H4 (cell line): Measurements from ENCODE around the gene FAM120B. TPM values are rescaled to one million over a fixed set of nuclear protein-coding genes. Genes with fewer than 3 reads are reported as not detected.

Experiments
- DNase-seq: peaks from one replicate; pipeline ENCODE4 v3.0.0-alpha.2; 2015; ENCODE audit warnings: low spot score
- total RNA-seq: library from RNA; depleted of rRNA; stranded (reverse); fragments of >200 nt; shearing (Covaris generic); gene quantifications from 2 replicates; pipeline ENCODE4 v1.2.3, GENCODE V29; 2014

FAM120B gene
- total RNA-seq, 1 experiment from 2014 or later: 4.8 TPM

DNA sequence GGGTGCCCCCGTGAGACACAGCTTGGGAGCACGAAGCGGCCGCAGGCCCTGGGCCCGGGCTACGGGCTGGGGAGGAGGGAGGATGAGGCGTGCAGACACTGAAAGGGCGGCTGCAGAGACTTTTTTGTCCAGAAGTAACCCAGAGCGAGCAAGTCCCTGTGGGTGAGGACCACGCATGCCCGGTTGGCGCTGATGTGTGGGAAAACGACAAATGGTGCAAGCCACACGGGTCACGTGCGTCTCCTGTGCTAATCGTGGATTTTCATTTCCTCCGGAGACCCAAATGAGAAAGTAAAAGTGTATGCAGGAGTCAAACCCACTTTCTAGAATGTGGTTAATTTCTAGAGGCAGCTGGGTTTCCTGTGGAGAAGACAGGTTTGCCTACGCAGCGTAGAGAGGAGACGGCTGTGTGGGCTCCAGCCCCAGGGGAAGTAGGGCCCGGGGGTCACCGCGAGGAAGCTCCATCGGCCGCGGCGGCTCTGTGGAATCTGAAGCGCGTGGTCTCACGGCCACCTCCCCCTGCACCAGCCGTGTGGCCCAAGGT is 34.7 kb upstream of the FAM120B start:
- DNase-seq: no peak

DNA sequence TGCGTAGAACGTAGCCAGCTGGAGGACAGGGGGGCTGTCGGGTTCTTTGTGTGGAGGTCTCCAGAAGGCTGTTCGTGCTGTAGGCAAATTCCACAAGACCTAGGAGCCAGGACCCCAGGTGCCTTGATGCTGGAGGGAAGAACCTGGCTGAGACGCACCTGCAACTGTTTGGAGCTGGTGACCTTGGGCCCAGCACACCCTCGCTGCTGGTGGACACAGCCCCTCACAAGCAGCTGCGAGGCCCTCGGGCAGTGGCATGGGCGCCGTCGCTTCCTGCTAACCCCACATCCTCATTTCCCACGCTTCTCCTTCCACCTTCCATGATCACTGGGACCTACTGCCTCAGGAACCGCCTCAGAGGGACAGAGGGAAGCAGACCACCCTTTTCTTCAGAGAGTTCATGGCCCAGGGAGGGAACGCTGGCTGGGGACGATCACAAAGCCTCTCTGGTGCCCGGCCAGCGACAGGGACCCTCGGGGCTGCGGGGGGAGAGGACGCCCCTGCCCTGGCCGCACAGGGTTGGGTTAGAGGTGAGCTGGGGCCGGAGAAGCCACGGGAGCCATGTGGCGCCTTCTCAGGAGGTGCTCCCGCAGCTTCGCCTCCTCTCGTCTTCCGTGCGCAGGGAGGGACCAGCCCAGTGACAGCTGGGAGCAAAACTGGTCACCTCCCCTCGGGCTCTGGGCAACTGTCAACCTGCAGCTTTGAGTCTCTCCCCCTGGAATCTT is 34.1 kb upstream of the FAM120B start:
- no peak for DNase-seq

- no peak for DNase-seq
Observed at GRCh38 chr6:170273191-170273590, 33.4 kb upstream of the FAM120B start.

- no peak for DNase-seq
Observed at GRCh38 chr6:170273681-170274080, 32.9 kb upstream of the FAM120B start.

DNA sequence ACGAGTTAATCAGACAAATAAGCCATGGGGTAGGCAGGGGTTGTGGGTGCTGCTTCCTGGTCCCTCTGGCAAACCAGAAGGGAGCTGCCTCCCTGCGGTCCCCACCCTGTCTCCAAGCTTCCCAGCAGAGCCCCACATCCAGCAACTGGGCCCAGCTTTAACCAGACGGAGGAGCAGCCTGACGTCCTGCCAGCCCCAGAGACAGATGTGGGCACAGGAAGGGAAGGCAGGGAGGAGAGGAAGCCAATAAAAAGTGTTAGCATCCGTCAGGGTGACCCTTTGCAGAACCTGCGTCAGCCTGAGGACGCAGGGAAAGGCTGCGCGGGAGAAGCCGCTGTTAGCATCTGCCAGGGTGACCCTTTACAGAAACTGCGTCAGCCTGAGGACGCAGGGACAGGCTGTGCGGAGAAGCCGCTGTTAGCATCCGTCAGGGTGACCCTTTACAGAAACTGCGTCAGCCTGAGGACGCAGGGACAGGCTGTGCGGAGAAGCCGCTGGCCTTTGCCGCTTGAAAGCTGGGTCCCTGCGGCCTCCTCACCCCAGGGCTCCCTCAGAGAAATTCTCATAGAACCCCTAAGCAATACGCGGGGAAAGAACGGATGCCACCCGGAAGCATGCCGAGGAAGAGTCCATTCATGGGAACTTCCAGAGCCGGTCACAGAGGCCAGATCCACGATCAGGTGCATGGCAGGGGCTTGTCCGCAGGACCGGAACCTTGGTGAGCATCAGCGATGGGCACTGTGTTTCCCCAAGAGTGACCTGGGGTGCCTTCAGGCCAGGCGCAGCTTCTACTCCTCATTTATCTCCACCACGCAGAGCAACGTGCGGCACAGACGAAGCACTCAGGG is 31.6 kb upstream of the FAM120B start:
- DNase-seq: no peak

- no peak for DNase-seq
Observed at GRCh38 chr6:170276369-170277057, 30.0 kb upstream of the FAM120B start.

DNA sequence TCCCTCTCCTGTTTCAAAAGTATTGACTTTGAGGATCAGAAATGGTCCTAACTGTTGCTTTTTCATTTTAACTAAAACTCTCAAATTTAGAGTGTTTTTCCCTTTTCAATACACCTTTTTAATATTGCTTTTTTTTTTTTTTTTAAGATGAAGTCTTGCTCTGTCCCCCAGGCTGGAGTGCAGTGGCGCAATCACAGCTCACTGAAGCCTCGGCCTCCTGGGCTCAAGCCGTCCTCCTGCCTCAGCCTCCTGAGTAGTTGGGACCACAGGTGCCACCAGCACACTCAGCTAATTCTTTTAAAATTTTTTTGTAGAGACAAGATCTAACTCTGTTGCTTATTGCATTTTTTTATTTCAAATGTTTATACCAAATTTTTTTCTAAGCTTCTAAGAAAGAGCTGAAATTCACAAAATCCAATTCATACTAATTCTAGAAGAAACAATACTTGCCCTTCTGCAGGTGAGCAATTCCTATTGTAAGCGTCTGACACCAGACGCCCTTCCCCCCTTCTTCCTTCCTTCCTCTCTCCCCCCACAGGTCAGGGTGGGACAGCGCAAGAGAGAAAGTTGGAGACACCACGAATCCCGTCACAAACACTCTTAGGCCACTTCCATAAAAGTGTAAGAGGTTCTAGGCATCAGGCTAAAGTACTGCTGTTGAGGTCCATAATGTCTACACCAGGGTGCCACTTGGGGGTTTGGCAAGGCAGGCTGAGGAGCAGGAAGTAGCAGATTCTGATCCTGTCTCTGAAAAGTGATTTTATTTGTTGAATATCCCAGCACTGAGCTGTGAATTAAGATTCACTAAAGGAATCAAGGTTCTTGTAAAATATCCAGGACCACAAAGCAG is 28.4 kb upstream of the FAM120B start:
- DNase-seq: no peak

DNA sequence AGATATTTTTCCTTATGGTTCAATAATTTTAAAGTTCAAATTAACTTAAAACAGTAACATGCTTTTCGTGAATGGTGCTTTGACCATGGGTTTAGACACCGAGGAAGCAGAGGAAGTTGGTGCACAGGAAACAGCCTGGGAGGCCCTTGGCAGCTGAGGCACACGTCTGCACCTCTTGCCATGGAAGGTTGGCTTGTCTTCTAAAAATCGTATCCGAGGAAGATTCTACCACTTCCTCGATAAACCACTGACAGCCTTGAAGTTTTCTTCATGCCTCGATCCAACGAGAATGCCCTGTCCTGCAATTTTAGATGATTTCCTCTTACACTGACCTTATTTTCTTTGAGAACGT is 27.8 kb upstream of the FAM120B start:
- DNase-seq: no peak

DNA sequence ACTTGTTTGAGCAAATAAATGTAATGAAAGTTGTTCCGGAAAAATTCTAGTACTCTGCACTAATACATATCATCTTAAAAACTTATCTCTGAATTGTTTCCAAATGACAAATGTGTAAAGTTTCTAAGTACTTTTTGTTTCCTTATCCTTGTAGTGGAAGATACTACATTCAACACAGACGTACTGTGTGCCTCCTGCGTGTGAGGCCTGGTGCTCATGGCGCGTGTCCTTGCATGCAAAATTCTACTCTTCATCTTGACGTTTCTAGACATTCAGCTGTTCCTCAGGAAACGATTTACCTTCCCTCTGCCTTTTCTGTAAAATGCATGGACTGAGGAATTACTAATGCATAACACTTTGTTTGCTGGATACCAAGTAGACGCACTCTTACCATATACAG is 27.1 kb upstream of the FAM120B start:
- DNase-seq: no peak

- peak; percentile 35 for DNase-seq
Observed at GRCh38 chr6:170279977-170280688, 26.4 kb upstream of the FAM120B start.

GRCh38 chr6:170280689-170281045 is 25.9 kb upstream of the FAM120B start:
- DNase-seq: no peak

- no peak for DNase-seq
Observed at GRCh38 chr6:170281331-170282292, 24.9 kb upstream of the FAM120B start.

DNA sequence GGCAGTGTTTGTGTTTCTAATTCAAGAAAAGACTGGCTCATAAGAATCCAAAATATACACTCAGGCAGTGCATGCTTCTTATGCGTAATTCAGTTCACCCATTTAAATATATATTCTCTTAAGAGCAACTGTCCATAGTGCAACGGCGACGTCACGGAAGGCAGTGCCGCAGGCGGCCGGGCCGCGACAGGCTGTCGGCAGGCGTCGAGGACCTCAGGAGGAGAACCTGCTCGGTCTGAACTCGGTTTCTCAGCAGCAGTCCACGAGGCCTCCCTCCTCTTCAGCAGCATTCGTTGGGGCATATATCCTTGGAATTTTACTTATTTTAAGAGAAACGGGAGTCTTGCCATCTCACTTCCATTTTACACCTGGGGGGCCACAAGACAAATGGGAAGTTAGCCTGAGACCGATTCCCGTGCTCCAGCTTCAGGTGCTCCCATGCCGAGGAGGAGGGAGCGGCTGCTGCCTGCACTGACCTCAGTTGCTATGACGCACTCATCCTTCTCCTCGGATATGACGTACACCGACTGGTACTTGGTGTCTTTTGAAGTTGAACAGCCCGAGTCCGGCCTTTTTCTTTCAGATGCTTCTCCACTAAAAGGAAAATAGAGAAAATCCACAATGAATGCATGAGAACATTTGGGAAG is 23.9 kb upstream of the FAM120B start:
- no peak for DNase-seq

DNA sequence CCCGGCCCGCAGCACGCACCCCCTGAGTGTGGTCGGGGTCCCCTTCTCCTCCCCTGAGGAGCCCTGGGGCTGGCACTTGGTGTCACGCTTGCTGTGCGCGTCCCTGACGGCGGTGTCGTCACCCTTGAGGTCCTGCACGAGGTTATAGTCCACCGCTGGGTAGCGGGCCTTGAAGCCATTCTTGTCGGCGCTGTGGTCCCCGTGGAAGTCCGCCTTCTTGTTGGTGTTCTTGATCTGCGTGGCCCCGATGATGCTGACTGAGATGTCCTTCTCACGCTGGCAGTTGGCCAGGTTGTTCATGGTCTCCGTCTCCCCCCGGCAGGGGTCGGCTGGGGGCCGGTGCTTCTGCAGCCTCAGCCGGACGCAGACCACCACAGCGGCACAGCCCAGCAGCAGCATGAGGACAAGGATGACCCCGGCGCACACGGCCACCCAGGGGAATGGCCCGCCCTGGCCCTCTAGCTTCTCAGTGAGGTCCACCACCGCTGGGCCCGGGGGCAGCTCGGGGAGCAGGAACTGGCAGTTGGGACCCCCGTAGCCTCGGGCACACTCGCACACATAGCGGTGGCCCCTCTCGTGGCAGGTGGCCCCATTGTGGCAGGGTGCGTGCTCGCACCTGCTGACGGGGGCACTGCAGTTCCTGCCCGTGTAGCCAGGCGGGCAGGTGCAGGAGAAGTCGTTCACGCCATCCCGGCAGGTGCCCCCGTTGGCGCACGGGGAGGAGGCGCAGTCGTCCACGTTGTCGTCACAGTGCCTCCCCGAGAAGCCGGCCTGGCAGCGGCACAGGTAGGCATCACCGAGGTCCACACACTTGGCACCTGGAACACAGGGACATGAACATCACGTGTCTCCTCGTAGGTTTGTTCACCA is 23.1 kb upstream of the FAM120B start:
- no peak for DNase-seq

GRCh38 chr6:170284126-170284773 is 22.3 kb upstream of the FAM120B start:
- DNase-seq: no peak

GRCh38 chr6:170284866-170285469 is 21.6 kb upstream of the FAM120B start:
- no peak for DNase-seq

DNA sequence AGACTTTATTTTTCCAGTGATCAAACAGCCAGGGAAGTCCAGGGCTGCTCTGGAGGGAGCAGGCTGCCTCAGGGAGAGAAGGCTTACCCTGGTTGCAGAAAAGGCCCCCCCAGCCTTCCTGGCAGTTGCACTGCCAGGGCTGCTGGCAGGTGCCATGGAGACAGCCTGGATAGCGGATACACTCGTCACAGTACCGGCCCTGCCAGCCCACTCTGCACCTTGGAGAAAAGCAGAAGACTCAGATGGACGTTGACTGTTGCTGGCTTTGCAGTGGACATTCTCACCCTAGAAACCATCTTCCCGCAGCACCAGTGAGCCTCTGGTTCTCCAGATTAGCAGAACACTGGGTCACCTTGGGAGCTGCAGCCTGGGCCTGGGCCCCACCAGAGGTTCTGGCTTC is 21.1 kb upstream of the FAM120B start:
- DNase-seq: no peak
